Measurements from ENCODE around the gene AMER2.

DNA sequence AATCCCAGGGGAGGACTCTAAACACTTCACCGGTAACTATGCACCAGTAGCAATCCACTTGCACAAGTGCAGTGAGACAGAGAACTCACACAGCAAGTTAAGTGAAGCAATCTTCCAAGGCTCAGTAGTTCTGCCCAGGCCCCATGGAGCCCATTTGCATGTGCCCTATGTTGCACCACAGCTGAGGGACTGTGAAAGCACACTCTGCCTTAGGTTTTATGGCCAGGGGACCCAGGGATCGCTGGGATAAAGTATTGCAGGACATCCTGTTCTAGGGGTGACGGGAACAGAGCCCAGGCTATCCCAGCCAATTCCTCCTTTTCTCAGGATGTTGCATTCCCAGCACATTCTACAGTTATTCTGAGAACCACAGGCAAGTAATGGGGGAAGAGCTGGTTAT is 6.0 kb upstream of the AMER2 start:
- TF ChIP-seq, protein P1, sequence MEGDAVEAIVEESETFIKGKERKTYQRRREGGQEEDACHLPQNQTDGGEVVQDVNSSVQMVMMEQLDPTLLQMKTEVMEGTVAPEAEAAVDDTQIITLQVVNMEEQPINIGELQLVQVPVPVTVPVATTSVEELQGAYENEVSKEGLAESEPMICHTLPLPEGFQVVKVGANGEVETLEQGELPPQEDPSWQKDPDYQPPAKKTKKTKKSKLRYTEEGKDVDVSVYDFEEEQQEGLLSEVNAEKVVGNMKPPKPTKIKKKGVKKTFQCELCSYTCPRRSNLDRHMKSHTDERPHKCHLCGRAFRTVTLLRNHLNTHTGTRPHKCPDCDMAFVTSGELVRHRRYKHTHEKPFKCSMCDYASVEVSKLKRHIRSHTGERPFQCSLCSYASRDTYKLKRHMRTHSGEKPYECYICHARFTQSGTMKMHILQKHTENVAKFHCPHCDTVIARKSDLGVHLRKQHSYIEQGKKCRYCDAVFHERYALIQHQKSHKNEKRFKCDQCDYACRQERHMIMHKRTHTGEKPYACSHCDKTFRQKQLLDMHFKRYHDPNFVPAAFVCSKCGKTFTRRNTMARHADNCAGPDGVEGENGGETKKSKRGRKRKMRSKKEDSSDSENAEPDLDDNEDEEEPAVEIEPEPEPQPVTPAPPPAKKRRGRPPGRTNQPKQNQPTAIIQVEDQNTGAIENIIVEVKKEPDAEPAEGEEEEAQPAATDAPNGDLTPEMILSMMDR (IDR thresholded peaks at IDR 0.05) = no peak
- TF ChIP-seq POLR2A (IDR thresholded peaks at IDR 0.05) = no peak
